Thoracic aorta (tissue), 2 donors: ENCODE data around the gene ZNRF1. TPM values are rescaled to one million over a fixed set of nuclear protein-coding genes. Genes with fewer than 3 reads are reported as not detected.
A peak's percentile ranks its signal among the peaks of the same experiment; 100 is the strongest.

ENCODE experiments used
- ATAC-seq: fragments of 150-250 bp; one replicate; pipeline ENCODE4 v1.8.0; 2017; ENCODE audit warnings: low read depth; ENCODE audit not compliant: insufficient number of reproducible peaks, low FRiP score
- DNase-seq: peaks from one replicate; pipeline ENCODE4 v3.0.0-alpha.2; 2020; ENCODE audit warnings: low spot score
- H3K27ac ChIP-seq, 2 donors: fragments of 200-600 bp; sonication (generic); 1 replicate in 1 of 2; 2 replicates in 1 of 2; pipeline ENCODE4 v1.5.1; 2016; ENCODE audit warnings: mild to moderate bottlenecking in 2 of 2, moderate library complexity in 2 of 2
- H3K27me3 ChIP-seq: fragments of 200-600 bp; sonication (generic); replicated peaks from 2 replicates; pipeline ENCODE4 v1.6.0; 2016; ENCODE audit warnings: mild to moderate bottlenecking; ENCODE audit not compliant: insufficient read depth
- H3K36me3 ChIP-seq: fragments of 200-600 bp; sonication (generic); one replicate; pipeline ENCODE4 v1.5.1; 2016
- H3K4me1 ChIP-seq, 2 donors: fragments of 200-600 bp; sonication (generic); 1 replicate in 1 of 2; 2 replicates in 1 of 2; pipeline versions ENCODE4 v1.5.1 to v1.6.0; 2016; ENCODE audit warnings: low read depth in 2 of 2, mild to moderate bottlenecking in 1 of 2; ENCODE audit not compliant: control insufficient read depth in 1 of 2
- H3K4me3 ChIP-seq: fragments of 200-600 bp; sonication (generic); 2 replicates; pipeline ENCODE4 v1.5.1; 2016; ENCODE audit warnings: mild to moderate bottlenecking
- H3K9me3 ChIP-seq: fragments of 200-600 bp; sonication (generic); 2 replicates; pipeline ENCODE4 v1.5.1; 2016
- total RNA-seq, 2 donors: library from RNA; depleted of rRNA; stranded (reverse); fragments of >200 nt; gene quantifications; one replicate each; pipeline versions ENCODE4 v1.1.0 to v1.2.3, GENCODE V29; 2016
- TF ChIP-seq, protein P1 (sequence below): fragments of 200-600 bp; sonication (generic); IDR thresholded peaks from one replicate; pipeline ENCODE4 v1.5.1; 2019; ENCODE audit warnings: antibody characterized with exemption

ZNRF1 gene
- total RNA-seq, 2 donors from 2014 or later = 16.9 to 27.1 TPM

DNA sequence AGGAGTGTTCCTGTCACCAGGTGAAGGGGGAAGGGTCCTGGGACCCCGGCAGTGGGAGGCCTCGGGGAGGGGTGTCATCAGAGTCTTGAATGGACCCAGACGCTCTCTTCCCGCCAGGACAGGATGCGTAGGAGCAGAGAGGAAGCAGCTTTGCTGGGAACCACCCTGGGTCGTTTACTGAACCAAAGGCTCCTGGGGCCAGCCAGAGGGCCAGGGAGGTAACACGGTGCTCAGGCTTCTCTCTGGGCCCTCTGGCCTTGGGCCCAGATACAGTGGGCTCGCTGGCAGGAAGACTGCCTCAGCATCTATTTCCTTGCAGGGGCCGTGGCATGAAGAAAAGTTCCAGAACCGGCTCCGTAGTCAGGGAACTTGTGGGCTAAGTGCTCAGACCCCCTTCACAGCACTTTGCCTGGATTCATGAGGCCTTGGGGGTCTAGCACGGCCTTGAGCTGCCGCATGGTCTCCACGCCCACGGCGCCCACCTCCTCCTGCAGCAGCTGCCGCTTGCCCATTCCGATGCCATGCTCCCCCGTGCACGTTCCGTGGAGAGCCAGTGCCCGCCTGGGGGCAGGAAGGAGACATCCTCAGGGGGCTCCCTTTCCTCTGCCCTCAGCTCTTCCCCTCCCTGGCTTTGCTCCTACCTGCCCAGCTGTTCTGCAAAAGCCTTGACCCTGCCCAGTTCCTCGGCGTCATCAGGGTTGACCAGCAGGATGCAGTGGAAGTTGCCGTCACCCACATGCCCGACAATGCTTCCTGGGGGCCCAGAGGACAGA is 113.3 kb downstream of the ZNRF1 start:
- no peaks in the 10 kb centered on the region for H3K36me3 ChIP-seq
- no peaks in the 10 kb centered on the region for H3K27me3 ChIP-seq
- DNase-seq (no peak), ATAC-seq (no peak)
- H3K9me3 ChIP-seq = no peaks in the 10 kb centered on the region
- TF ChIP-seq, protein P1, sequence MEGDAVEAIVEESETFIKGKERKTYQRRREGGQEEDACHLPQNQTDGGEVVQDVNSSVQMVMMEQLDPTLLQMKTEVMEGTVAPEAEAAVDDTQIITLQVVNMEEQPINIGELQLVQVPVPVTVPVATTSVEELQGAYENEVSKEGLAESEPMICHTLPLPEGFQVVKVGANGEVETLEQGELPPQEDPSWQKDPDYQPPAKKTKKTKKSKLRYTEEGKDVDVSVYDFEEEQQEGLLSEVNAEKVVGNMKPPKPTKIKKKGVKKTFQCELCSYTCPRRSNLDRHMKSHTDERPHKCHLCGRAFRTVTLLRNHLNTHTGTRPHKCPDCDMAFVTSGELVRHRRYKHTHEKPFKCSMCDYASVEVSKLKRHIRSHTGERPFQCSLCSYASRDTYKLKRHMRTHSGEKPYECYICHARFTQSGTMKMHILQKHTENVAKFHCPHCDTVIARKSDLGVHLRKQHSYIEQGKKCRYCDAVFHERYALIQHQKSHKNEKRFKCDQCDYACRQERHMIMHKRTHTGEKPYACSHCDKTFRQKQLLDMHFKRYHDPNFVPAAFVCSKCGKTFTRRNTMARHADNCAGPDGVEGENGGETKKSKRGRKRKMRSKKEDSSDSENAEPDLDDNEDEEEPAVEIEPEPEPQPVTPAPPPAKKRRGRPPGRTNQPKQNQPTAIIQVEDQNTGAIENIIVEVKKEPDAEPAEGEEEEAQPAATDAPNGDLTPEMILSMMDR = no peak
- peaks cover 34 to 47% of the 10 kb centered on the region in 2 donors for H3K4me1 ChIP-seq
- peak overlapping the region in 1 of 2 donors; percentile 93 for H3K27ac ChIP-seq
- H3K4me3 ChIP-seq = no peak overlapping the region

DNA sequence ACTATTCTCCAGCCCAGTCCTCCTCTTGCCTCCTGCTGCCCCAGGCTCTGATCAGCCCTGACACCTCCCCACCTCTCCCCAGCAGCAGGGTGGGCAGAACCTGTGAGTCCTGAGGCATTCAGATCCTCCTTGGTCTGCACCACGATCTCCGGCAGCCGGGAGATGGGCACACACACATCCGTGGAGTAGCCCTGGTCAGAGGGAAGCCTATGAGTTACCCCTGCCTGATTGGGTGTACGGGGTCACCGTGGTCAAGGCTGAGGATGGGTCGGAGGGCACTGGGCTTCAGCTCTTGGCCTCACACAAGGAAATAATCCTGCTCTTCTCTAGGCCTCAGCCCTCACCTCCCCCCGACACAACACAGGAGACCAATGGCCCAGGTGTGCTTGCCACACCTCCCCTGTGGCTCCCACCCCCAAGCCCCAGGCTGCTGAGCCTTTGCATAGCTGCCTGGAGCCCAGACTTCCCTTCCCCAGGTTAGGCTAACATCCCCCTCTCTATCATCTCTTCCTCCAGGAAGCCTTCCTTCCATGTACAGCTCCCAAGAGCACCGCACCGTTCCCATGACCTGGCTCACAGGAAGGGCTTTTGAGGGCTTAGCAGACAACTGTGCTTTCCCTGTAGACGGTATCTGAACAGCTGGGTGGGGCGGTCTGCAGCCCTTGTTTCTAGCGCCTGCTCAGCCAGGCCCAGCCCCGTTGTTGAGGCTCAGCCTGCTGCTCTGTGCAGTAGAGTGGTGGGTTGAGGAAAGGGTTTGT is 114.1 kb downstream of the ZNRF1 start:
- H3K4me3 ChIP-seq = no peak overlapping the region
- no peaks in the 10 kb centered on the region for H3K9me3 ChIP-seq
- peaks cover 34 to 47% of the 10 kb centered on the region in 2 donors for H3K4me1 ChIP-seq
- TF ChIP-seq, protein P1 = no peak
- H3K36me3 ChIP-seq = no peaks in the 10 kb centered on the region
- no peak for DNase-seq
- H3K27me3 ChIP-seq = no peaks in the 10 kb centered on the region
- H3K27ac ChIP-seq = no peak overlapping the region
- no peak for ATAC-seq

DNA sequence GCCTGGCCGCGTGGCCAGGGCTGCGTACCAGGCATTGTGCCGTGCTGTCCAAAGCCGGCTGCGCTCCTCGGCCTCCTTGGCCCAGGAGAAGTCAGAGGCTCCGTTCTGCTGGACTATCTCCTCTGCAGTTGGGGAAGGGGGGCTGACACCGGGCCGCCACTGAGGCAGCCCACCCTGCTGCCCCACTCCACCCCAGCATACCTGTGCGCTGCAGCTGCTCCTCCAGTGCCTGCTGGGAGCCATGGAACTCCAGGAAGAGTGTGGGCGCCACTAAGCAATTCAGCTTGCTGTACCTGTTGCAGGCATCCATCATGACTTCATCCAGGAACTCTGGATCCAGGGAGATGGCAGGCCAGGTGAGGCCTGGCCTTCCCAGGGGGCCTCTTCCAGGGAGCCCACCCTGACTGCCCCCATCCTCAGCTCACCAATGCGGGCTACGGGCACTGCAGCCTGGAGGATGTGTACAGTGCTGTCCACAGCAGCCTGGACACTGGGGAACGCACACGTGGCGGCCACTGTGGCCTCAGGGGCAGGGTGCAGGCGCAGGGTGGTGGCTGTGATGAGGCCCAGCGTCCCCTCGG is 114.8 kb downstream of the ZNRF1 start:
- ATAC-seq = no peak
- TF ChIP-seq, protein P1 = no peak

DNA sequence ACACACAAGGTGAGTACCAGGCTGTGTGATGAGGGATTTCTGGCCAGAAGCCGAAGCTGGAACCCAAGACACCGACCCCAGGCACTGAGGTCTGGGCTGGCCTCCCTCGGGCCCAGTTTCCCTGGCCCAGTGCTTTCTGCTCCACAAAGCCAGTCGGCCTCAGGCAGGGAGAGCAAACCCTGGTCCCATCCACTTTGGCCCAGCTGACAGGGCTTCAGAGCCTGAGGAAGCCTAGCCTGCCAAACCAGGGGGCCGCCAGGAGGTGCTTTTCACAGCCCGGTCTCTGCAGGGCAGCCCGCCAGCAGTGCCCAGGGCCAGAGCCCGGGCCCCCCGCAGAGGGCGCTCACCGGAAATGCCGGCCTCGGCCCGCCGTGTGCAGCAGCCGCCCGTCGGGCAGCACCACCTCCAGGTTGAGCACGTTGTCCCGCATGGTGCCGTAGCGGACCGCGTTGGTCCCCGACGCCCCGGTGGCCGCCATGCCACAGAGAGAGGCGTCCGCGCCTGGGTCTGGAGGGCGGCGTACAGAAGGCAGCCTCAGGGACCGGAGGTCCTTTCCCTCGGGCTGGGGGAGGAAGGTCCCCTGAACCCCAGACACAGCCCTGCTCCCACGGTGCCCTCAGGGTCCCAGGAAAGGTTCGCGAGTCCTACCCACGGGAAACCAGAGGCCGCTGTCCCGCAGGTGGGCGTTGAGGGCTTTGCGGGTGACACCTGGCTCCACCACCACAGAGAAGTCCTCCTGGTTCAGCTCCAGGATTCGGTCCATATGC is 115.5 kb downstream of the ZNRF1 start:
- DNase-seq = no peak
- TF ChIP-seq, protein P1 = no peak
- ATAC-seq = no peak

More for the DNA sequence above, 114.8 kb downstream of the ZNRF1 start:
- H3K27ac ChIP-seq = no peak overlapping the region
- no peaks in the 10 kb centered on the region for H3K27me3 ChIP-seq
- H3K4me3 ChIP-seq = no peak overlapping the region
- H3K36me3 ChIP-seq = no peaks in the 10 kb centered on the region
- no peaks in the 10 kb centered on the region for H3K9me3 ChIP-seq
- peaks cover 30 to 45% of the 10 kb centered on the region in 2 donors for H3K4me1 ChIP-seq
- no peak for DNase-seq

More for the DNA sequence above, 115.5 kb downstream of the ZNRF1 start:
- no peak overlapping the region for H3K27ac ChIP-seq
- H3K9me3 ChIP-seq = no peaks in the 10 kb centered on the region
- H3K4me3 ChIP-seq = no peak overlapping the region
- H3K36me3 ChIP-seq = no peaks in the 10 kb centered on the region
- H3K4me1 ChIP-seq = peaks cover 26 to 38% of the 10 kb centered on the region in 2 donors
- no peaks in the 10 kb centered on the region for H3K27me3 ChIP-seq
